Esophagus muscularis mucosa (tissue), 4 donors: Measurements from ENCODE around the gene RMDN2. TPM values are rescaled to one million over a fixed set of nuclear protein-coding genes. Genes with fewer than 3 reads are reported as not detected.

Source experiments
- DNase-seq: peaks from one replicate; pipeline ENCODE4 v3.0.0-alpha.2; 2017; ENCODE audit errors: extremely low spot score
- H3K27ac ChIP-seq, 4 donors: fragments of 200-600 bp; sonication (generic); replicated peaks in 1 of 4; 1 replicate in 3 of 4; 2 replicates in 1 of 4; pipeline ENCODE4 v1.5.1; 2016 to 2019; ENCODE audit warnings: mild to moderate bottlenecking in 1 of 4
- H3K27me3 ChIP-seq, 4 donors: fragments of 200-600 bp; sonication (generic); one replicate each; pipeline versions ENCODE4 v1.5.1 to v1.6.0; 2016 to 2019
- H3K36me3 ChIP-seq, 4 donors: fragments of 200-600 bp; sonication (generic); one replicate each; pipeline ENCODE4 v1.5.1; 2016 to 2019
- H3K4me1 ChIP-seq, 4 donors: fragments of 200-600 bp; sonication (generic); one replicate each; pipeline ENCODE4 v1.5.1; 2016 to 2019
- H3K4me3 ChIP-seq, 4 donors: fragments of 200-600 bp; sonication (generic); 1 replicate in 2 of 4; 2 replicates in 2 of 4; pipeline ENCODE4 v1.5.1; 2016 to 2019; ENCODE audit warnings: mild to moderate bottlenecking in 4 of 4, moderate library complexity in 1 of 4
- H3K9me3 ChIP-seq, 4 donors: fragments of 200-600 bp; sonication (generic); 1 replicate in 3 of 4; 2 replicates in 1 of 4; pipeline ENCODE4 v1.5.1; 2016 to 2019
- EP300 ChIP-seq: sonication (generic); formaldehyde crosslinking; IDR thresholded peaks from one replicate; pipeline ENCODE4 v1.6.1; 2017; ENCODE audit warnings: antibody characterized with exemption
- POLR2A ChIP-seq: fragments of 450-650 bp; IDR thresholded peaks from one replicate; pipeline ENCODE4 v1.6.1; 2017; ENCODE audit warnings: antibody characterized with exemption, moderate library complexity, mild to moderate bottlenecking, low read depth
- POLR2AphosphoS5 ChIP-seq, 2 donors: sonication (generic); formaldehyde crosslinking; IDR thresholded peaks; one replicate each; pipeline ENCODE4 v1.6.1; 2017; ENCODE audit warnings: antibody characterized with exemption in 2 of 2
- WGBS: methylation state at CpG from one replicate; pipeline ENCODE4 v1.1.5; 2018; 5-methylcytosine and 5-hydroxymethylcytosine counted together
- intact Hi-C: fragments of 100-400 bp; cut with DNase I; formaldehyde crosslinking; loops from one replicate; pipeline ENCODE4 v1.15.1; 2023
- total RNA-seq, 4 donors: library from RNA; depleted of rRNA; stranded (reverse); fragments of >200 nt; gene quantifications; one replicate each; pipeline versions ENCODE4 v1.1.0 to v1.2.1, GENCODE V29; 2016
- TF ChIP-seq, protein P1 (sequence below), 3 experiments: fragments of 200-600 bp in 2 of 3; fragments of 450-650 bp in 1 of 3; sonication (generic) in 2 of 3; IDR thresholded peaks; one replicate each; pipeline ENCODE4 v1.5.1; 2017 to 2019; ENCODE audit warnings: antibody characterized with exemption in 3 of 3, mild to moderate bottlenecking in 2 of 3, moderate library complexity in 1 of 3

RMDN2 gene
- total RNA-seq, 4 donors from 2014 or later: 11.0 to 22.8 (median 13.2) TPM

DNA sequence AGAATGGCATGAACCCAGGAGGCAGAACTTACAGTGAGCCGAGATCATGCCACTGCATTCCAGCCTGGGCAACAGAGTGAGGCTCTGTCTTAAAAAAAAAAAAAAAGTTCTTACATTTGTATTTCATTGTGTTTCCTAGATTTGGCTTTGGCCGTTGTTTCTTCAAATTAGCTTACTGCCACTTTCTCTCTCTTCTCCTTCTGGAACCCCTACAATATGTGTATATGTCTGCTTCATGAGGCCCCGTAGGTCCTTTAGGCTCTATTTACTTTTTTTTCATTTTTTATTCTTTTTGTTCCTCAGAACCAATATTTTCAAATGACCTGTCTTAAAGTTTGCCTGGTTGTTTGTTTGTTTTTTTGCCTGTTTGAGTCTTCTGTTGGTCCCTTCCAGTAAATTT, 41.2 kb downstream of the RMDN2 start:
- no peak overlapping the region for H3K4me3 ChIP-seq
- no peak overlapping the region for H3K27ac ChIP-seq
- H3K9me3 ChIP-seq: no peaks in the 10 kb centered on the region
- H3K4me1 ChIP-seq: no peaks in the 10 kb centered on the region
- DNase-seq: no peak
- TF ChIP-seq EP300 (no peak), POLR2A (no peak), POLR2AphosphoS5 (IDR thresholded peaks at IDR 0.05) (no peak)
- TF ChIP-seq, protein P1, sequence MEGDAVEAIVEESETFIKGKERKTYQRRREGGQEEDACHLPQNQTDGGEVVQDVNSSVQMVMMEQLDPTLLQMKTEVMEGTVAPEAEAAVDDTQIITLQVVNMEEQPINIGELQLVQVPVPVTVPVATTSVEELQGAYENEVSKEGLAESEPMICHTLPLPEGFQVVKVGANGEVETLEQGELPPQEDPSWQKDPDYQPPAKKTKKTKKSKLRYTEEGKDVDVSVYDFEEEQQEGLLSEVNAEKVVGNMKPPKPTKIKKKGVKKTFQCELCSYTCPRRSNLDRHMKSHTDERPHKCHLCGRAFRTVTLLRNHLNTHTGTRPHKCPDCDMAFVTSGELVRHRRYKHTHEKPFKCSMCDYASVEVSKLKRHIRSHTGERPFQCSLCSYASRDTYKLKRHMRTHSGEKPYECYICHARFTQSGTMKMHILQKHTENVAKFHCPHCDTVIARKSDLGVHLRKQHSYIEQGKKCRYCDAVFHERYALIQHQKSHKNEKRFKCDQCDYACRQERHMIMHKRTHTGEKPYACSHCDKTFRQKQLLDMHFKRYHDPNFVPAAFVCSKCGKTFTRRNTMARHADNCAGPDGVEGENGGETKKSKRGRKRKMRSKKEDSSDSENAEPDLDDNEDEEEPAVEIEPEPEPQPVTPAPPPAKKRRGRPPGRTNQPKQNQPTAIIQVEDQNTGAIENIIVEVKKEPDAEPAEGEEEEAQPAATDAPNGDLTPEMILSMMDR (IDR thresholded peaks at IDR 0.05): no peak
- intact Hi-C loops: no loop called here
- WGBS: 90% methylated on average over 3 of the region's 3 CpGs
- H3K36me3 ChIP-seq: no peaks in the 10 kb centered on the region
- H3K27me3 ChIP-seq: no peaks in the 10 kb centered on the region

DNA sequence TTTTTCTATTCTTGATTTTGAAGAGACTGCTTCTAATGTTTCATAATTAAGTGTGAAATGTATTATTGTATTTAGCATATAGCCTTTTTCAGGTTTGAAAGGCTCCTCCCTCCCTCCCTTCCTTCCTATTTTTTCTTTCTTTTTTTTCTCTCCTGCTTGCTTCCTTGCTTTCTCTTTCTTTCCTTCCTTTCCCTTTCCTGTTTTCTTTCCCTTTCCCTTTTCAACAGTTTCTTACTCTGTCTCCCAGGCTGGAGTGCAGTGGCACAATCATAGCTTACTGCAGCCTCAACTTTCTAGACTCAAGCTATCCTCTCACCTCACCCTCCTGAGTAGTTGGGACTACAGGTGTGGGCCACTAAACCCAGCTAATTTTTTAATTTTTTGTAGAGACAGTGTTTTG, 44.6 kb downstream of the RMDN2 start:
- no peaks in the 10 kb centered on the region for H3K9me3 ChIP-seq
- intact Hi-C loops: loop anchor here (10.0 kb wide), 1 partner anchor 75 kb away; no protein-coding TSS in a partner anchor
- H3K4me1 ChIP-seq: no peaks in the 10 kb centered on the region
- no peaks in the 10 kb centered on the region for H3K27me3 ChIP-seq
- no peak overlapping the region for H3K4me3 ChIP-seq
- no peaks in the 10 kb centered on the region for H3K36me3 ChIP-seq
- H3K27ac ChIP-seq: no peak overlapping the region
- TF ChIP-seq POLR2AphosphoS5 (IDR thresholded peaks at IDR 0.05) (no peak), EP300 (no peak), POLR2A (no peak)
- TF ChIP-seq, protein P1 (IDR thresholded peaks at IDR 0.05): no peak
- DNase-seq: no peak

DNA sequence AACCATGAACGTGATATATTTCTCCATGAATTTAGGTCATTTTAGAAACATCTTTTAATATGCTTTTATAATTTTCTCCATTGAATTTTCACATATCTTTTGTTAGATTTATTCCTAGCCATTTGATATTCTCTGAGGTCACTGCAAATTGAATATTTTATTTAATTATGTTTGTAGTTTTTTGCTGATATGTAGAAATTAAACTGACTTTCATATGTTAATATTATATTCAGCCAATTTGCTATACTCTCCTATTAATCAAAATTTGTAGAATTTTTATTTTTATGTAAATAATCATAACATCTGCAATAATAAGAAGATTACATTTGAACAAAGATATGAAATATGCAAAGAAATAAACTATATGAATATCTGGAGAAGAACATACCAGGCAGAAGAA, 46.9 kb downstream of the RMDN2 start:
- intact Hi-C loops: loop anchor here (10.0 kb wide), 1 partner anchor 77 kb away; no protein-coding TSS in a partner anchor
- Histone ChIP-seq H3K27ac (no peak overlapping the region), H3K9me3 (no peaks in the 10 kb centered on the region), H3K4me1 (no peaks in the 10 kb centered on the region), H3K4me3 (no peak overlapping the region), H3K27me3 (no peaks in the 10 kb centered on the region), H3K36me3 (no peaks in the 10 kb centered on the region)
- DNase-seq: no peak
- TF ChIP-seq EP300 (no peak), POLR2AphosphoS5 (IDR thresholded peaks at IDR 0.05) (no peak), POLR2A (no peak)
- TF ChIP-seq, protein P1 (IDR thresholded peaks at IDR 0.05): no peak
- 95% methylated on average over 1 of the region's 1 CpG for WGBS

DNA sequence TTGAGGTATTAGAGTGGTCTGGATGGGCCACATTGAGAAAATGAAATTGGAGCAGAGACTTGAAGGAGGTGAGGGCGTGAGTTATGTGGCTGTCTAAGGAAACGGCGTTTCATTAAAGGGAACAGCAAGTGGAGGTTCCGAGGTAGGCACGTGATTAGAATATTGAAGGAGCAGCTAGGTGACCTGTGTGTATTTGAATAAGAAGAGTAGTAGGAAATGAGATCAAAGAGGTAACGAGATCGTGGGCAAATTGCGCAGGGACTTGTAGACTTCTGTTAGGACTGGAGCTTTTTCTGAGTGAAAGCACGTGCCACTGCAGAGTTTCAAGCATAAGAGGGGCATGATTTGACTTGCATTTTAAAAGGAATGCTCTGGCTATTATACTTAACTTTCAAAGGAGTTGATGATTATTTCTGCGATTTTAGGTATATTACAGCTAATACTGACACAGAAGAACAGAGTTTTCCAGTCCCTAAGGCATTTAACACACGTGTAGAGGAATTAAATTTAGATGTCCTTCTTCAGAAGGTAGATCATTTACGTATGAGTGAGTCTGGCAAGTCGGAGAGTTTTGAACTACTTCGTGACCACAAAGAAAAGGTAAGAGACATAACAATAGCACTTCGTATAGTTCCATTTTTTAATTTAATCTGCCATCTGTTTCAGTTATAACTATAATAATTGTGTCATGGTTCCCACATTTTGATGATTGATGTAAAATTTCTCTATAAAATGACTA, 48.7 kb downstream of the RMDN2 start:
- TF ChIP-seq POLR2A (no peak), EP300 (no peak), POLR2AphosphoS5 (IDR thresholded peaks at IDR 0.05) (no peak)
- TF ChIP-seq, protein P1 (IDR thresholded peaks at IDR 0.05): no peak
- 93% methylated on average over 15 of the region's 15 CpGs for WGBS
- no peaks in the 10 kb centered on the region for H3K27me3 ChIP-seq
- no peaks in the 10 kb centered on the region for H3K9me3 ChIP-seq
- no peak overlapping the region for H3K4me3 ChIP-seq
- no peak overlapping the region for H3K27ac ChIP-seq
- DNase-seq: no peak
- H3K4me1 ChIP-seq: no peaks in the 10 kb centered on the region
- intact Hi-C loops: loop anchor here (10.0 kb wide), 1 partner anchor 79 kb away; no protein-coding TSS in a partner anchor
- no peaks in the 10 kb centered on the region for H3K36me3 ChIP-seq
